H1 (cell line): ENCODE results near the gene MAP2K7. TPM values are rescaled to one million over a fixed set of nuclear protein-coding genes. Genes with fewer than 3 reads are reported as not detected.

Source experiments
- CEBPB ChIP-seq: IDR thresholded peaks from 2 replicates; pipeline ENCODE4 v1.6.1; 2012; ENCODE audit warnings: low read depth, low read length
- CREB1 ChIP-seq: IDR thresholded peaks from 2 replicates; pipeline ENCODE4 v1.6.1; 2012; ENCODE audit warnings: inconsistent platforms
- SAP30 ChIP-seq: fragments of 300-600 bp; sonication (generic); IDR thresholded peaks from 2 replicates; pipeline ENCODE4 v1.7.1; 2012; ENCODE audit warnings: low read length, moderate library complexity, mild to moderate bottlenecking, inconsistent platforms; ENCODE audit not compliant: insufficient read depth, insufficient replicate concordance
- TEAD4 ChIP-seq: IDR thresholded peaks from 2 replicates; pipeline ENCODE4 v1.6.1; 2012; ENCODE audit warnings: low read depth, low read length, inconsistent platforms, mixed read lengths
- polyA plus RNA-seq, 7 experiments: library from polyadenylated mRNA; depleted of rRNA in 3 of 7; stranded (reverse) in 5 of 7; unstranded in 2 of 7; fragments of >200 nt in 5 of 7; fragments of 200-250 nt in 2 of 7; gene quantifications; 1 replicate in 5 of 7; 2 replicates in 1 of 7; 4 replicates in 1 of 7; pipeline versions ENCODE4 v1.2.1 to v1.2.3, GENCODE V29; 2011 to 2013; ENCODE audit warnings: missing spikeins in 2 of 7, mixed read lengths in 2 of 7
- total RNA-seq: library from RNA; stranded (reverse); fragmentation: NEBNext Ultra II Directional; extraction: Animal tissue kit (Norgen Biotek cat#: 25700); gene quantifications from 2 replicates; pipeline ENCODE4 v1.2.1, GENCODE V29; 2021

Gene MAP2K7
- total and polyA plus RNA-seq, 2 of the 8 experiments (the other 6 are each of a cell fraction or from before 2014, with no cell fraction given): 8.9 to 38.3 TPM

- peak; percentile 64; the same call in 1 of the 2 replicates for TF ChIP-seq CREB1
- TF ChIP-seq SAP30: no peak
- TF ChIP-seq TEAD4: no peak
- no peak for TF ChIP-seq CEBPB
Observed at GRCh38 chr19:7871437-7872305, 32.0 kb upstream of the MAP2K7 start (continued).
